GM23338 (cell line): Measurements from ENCODE around the gene PABPN1. TPM values are rescaled to one million over a fixed set of nuclear protein-coding genes. Genes with fewer than 3 reads are reported as not detected.
A peak's percentile ranks its signal among the peaks of the same experiment; 100 is the strongest.

Experiments used
- ATAC-seq: fragments of 200-7000 bp; cut with Tn5 transposase; 3 replicates; pipeline ENCODE4 v1.9.1; 2020
- DNase-seq: peaks from one replicate; pipeline ENCODE4 v3.0.0-alpha.2; 2015; ENCODE audit warnings: low spot score
- H2AFZ ChIP-seq: fragments of 200-600 bp; sonication (generic); 2 replicates; pipeline ENCODE4 v1.8.0; 2016; ENCODE audit warnings: antibody characterized with exemption, mild to moderate bottlenecking, moderate library complexity
- H3F3A ChIP-seq: fragments of 200-600 bp; sonication (generic); replicated peaks from 2 replicates; pipeline ENCODE4 v1.8.0; 2017; ENCODE audit warnings: antibody characterized with exemption, mixed run types, low read depth
- H3K27ac ChIP-seq: fragments of 200-600 bp; sonication (generic); 2 replicates; pipeline ENCODE4 v1.6.1; 2016; ENCODE audit warnings: low read depth
- H3K27me3 ChIP-seq: fragments of 200-600 bp; sonication (generic); 2 replicates; pipeline ENCODE4 v1.8.0; 2016; ENCODE audit warnings: mild to moderate bottlenecking, mixed run types, moderate library complexity; ENCODE audit not compliant: insufficient read depth
- H3K36me3 ChIP-seq: fragments of 200-600 bp; sonication (generic); 2 replicates; pipeline ENCODE4 v1.8.0; 2016; ENCODE audit warnings: mild to moderate bottlenecking; ENCODE audit not compliant: insufficient read depth
- H3K4me1 ChIP-seq: fragments of 200-600 bp; sonication (generic); 2 replicates; pipeline ENCODE4 v1.8.0; 2016; ENCODE audit warnings: mild to moderate bottlenecking, moderate library complexity; ENCODE audit not compliant: insufficient read depth
- H3K4me2 ChIP-seq: fragments of 200-600 bp; sonication (generic); 2 replicates; pipeline ENCODE4 v1.7.1; 2017; ENCODE audit warnings: mixed run types
- H3K4me3 ChIP-seq: fragments of 200-600 bp; sonication (generic); 2 replicates; pipeline ENCODE4 v1.6.1; 2016; ENCODE audit warnings: mixed run types
- H3K79me2 ChIP-seq: fragments of 200-600 bp; sonication (generic); replicated peaks from 2 replicates; pipeline ENCODE4 v1.8.0; 2017; ENCODE audit warnings: mild to moderate bottlenecking; ENCODE audit not compliant: insufficient read depth
- H3K9me2 ChIP-seq: fragments of 200-600 bp; sonication (generic); 2 replicates; pipeline ENCODE4 v1.8.0; 2017; ENCODE audit not compliant: insufficient read depth
- H4K20me1 ChIP-seq: fragments of 200-600 bp; sonication (generic); replicated peaks from 2 replicates; pipeline ENCODE4 v1.8.0; 2017; ENCODE audit warnings: mild to moderate bottlenecking; ENCODE audit not compliant: insufficient read depth
- H3K27ac Mint-ChIP-seq: 2 replicates; pipeline ENCODE4 v1.8.0; 2020; ENCODE audit warnings: inconsistent platforms, mild to moderate bottlenecking, moderate library complexity, mixed read lengths
- H3K27me3 Mint-ChIP-seq: 3 replicates; pipeline ENCODE4 v1.8.0; 2022; ENCODE audit warnings: low read depth, mild to moderate bottlenecking, moderate library complexity, mixed read lengths, inconsistent platforms; ENCODE audit not compliant: insufficient read depth, poor library complexity
- H3K36me3 Mint-ChIP-seq: 3 replicates; pipeline ENCODE4 v1.8.0; 2021; ENCODE audit warnings: low read depth, mild to moderate bottlenecking, inconsistent platforms, moderate library complexity, mixed read lengths
- H3K4me1 Mint-ChIP-seq: 3 replicates; pipeline ENCODE4 v1.8.0; 2020; ENCODE audit warnings: mild to moderate bottlenecking, inconsistent platforms, mixed read lengths
- H3K4me3 Mint-ChIP-seq: 3 replicates; pipeline ENCODE4 v1.8.0; 2021; ENCODE audit warnings: moderate library complexity, mild to moderate bottlenecking, inconsistent platforms, mixed read lengths
- H3K9me3 Mint-ChIP-seq: 3 replicates; pipeline ENCODE4 v1.8.0; 2020; ENCODE audit warnings: moderate library complexity, mild to moderate bottlenecking, inconsistent platforms, mixed read lengths
- EZH2 ChIP-seq: fragments of 200-600 bp; sonication (generic); IDR thresholded peaks from one replicate; pipeline ENCODE4 v1.8.0; 2017; ENCODE audit warnings: antibody characterized with exemption, mild to moderate bottlenecking, low read depth; ENCODE audit not compliant: unreplicated experiment
- polyA plus RNA-seq: library from polyadenylated mRNA; unstranded; fragments of >200 nt; fragmentation: Nextera tagmentation; extraction: Ambion mirVana; gene quantifications from 2 replicates; pipeline ENCODE4 v1.2.1, GENCODE V29; 2016
- total RNA-seq: library from RNA; depleted of rRNA; stranded (reverse); fragments of >200 nt; shearing (Covaris generic); gene quantifications from 2 replicates; pipeline ENCODE4 v1.2.3, GENCODE V29; 2014
- TF ChIP-seq, protein P1 (sequence below), 2 experiments: fragments of 200-600 bp in 1 of 2; sonication (generic) in 1 of 2; conservative IDR thresholded peaks; 2 replicates each; pipeline versions ENCODE4 v1.5.1 to v1.6.1; 2016 to 2017; ENCODE audit warnings: antibody characterized with exemption in 2 of 2, low read depth in 2 of 2, mild to moderate bottlenecking in 2 of 2, moderate library complexity in 1 of 2
- TF ChIP-seq, protein P2 (sequence below): fragments of 250-450 bp; sonication (Bioruptor Pico); IDR thresholded peaks from 2 replicates; pipeline ENCODE4 v1.5.0; 2020; ENCODE audit warnings: mild to moderate bottlenecking, moderate library complexity

The PABPN1 gene
- total and polyA plus RNA-seq, 2 experiments from 2014 or later = 116 to 342 TPM

DNA sequence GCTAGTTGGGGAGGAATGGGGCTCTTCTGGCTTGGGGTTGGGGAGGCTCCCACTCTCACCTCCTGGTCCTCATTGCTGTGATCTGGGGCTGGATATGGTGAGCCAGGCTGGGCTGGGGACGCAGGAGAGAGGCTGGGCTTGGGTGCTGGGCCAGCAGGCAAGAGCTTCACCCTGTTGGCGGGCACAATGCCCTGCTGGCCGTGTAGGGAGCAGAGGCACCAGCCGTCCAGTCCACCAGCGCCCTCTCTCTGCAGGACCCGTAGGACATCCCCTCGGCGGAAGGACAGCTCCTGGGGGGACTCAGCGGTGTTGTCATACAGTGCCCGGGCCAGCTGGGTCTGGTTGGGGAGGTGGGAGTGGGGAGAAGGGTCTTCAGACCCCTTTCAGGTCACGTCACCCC lies 39.2 kb downstream of the PABPN1 start:
- Histone ChIP-seq H2AFZ (no peak overlapping the region), H3K79me2 (peaks cover 6% of the 10 kb centered on the region; the same call in 1 of the 2 replicates), H3K9me2 (no peaks in the 10 kb centered on the region), H3K36me3 (no peaks in the 10 kb centered on the region), H3F3A (peaks cover 9% of the 10 kb centered on the region; the same call in 1 of the 2 replicates), H3K27me3 (peaks cover 20% of the 10 kb centered on the region), H3K4me2 (no peak overlapping the region), H3K4me3 (no peak overlapping the region), H4K20me1 (peaks cover 3% of the 10 kb centered on the region; the same call in 1 of the 2 replicates), H3K4me1 (peaks cover 22% of the 10 kb centered on the region), H3K27ac (0 out of 2 replicates have a peak overlapping the region, but pooled peaks have one; percentile 12)
- peaks cover 33% of the 10 kb centered on the region for H3K4me1 Mint-ChIP-seq
- DNase-seq (peak; percentile 74), ATAC-seq (peak; percentile 25)
- H3K4me3 Mint-ChIP-seq = no peak overlapping the region
- no peak overlapping the region for H3K27ac Mint-ChIP-seq
- peaks cover 21% of the 10 kb centered on the region for H3K27me3 Mint-ChIP-seq
- TF ChIP-seq EZH2 = no peak
- TF ChIP-seq, protein P1, sequence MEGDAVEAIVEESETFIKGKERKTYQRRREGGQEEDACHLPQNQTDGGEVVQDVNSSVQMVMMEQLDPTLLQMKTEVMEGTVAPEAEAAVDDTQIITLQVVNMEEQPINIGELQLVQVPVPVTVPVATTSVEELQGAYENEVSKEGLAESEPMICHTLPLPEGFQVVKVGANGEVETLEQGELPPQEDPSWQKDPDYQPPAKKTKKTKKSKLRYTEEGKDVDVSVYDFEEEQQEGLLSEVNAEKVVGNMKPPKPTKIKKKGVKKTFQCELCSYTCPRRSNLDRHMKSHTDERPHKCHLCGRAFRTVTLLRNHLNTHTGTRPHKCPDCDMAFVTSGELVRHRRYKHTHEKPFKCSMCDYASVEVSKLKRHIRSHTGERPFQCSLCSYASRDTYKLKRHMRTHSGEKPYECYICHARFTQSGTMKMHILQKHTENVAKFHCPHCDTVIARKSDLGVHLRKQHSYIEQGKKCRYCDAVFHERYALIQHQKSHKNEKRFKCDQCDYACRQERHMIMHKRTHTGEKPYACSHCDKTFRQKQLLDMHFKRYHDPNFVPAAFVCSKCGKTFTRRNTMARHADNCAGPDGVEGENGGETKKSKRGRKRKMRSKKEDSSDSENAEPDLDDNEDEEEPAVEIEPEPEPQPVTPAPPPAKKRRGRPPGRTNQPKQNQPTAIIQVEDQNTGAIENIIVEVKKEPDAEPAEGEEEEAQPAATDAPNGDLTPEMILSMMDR (conservative IDR thresholded peaks at IDR 0.05; ENCODE audit: low read depth in 2 of 2) = peak; percentile 42 to 78
- TF ChIP-seq, protein P2, sequence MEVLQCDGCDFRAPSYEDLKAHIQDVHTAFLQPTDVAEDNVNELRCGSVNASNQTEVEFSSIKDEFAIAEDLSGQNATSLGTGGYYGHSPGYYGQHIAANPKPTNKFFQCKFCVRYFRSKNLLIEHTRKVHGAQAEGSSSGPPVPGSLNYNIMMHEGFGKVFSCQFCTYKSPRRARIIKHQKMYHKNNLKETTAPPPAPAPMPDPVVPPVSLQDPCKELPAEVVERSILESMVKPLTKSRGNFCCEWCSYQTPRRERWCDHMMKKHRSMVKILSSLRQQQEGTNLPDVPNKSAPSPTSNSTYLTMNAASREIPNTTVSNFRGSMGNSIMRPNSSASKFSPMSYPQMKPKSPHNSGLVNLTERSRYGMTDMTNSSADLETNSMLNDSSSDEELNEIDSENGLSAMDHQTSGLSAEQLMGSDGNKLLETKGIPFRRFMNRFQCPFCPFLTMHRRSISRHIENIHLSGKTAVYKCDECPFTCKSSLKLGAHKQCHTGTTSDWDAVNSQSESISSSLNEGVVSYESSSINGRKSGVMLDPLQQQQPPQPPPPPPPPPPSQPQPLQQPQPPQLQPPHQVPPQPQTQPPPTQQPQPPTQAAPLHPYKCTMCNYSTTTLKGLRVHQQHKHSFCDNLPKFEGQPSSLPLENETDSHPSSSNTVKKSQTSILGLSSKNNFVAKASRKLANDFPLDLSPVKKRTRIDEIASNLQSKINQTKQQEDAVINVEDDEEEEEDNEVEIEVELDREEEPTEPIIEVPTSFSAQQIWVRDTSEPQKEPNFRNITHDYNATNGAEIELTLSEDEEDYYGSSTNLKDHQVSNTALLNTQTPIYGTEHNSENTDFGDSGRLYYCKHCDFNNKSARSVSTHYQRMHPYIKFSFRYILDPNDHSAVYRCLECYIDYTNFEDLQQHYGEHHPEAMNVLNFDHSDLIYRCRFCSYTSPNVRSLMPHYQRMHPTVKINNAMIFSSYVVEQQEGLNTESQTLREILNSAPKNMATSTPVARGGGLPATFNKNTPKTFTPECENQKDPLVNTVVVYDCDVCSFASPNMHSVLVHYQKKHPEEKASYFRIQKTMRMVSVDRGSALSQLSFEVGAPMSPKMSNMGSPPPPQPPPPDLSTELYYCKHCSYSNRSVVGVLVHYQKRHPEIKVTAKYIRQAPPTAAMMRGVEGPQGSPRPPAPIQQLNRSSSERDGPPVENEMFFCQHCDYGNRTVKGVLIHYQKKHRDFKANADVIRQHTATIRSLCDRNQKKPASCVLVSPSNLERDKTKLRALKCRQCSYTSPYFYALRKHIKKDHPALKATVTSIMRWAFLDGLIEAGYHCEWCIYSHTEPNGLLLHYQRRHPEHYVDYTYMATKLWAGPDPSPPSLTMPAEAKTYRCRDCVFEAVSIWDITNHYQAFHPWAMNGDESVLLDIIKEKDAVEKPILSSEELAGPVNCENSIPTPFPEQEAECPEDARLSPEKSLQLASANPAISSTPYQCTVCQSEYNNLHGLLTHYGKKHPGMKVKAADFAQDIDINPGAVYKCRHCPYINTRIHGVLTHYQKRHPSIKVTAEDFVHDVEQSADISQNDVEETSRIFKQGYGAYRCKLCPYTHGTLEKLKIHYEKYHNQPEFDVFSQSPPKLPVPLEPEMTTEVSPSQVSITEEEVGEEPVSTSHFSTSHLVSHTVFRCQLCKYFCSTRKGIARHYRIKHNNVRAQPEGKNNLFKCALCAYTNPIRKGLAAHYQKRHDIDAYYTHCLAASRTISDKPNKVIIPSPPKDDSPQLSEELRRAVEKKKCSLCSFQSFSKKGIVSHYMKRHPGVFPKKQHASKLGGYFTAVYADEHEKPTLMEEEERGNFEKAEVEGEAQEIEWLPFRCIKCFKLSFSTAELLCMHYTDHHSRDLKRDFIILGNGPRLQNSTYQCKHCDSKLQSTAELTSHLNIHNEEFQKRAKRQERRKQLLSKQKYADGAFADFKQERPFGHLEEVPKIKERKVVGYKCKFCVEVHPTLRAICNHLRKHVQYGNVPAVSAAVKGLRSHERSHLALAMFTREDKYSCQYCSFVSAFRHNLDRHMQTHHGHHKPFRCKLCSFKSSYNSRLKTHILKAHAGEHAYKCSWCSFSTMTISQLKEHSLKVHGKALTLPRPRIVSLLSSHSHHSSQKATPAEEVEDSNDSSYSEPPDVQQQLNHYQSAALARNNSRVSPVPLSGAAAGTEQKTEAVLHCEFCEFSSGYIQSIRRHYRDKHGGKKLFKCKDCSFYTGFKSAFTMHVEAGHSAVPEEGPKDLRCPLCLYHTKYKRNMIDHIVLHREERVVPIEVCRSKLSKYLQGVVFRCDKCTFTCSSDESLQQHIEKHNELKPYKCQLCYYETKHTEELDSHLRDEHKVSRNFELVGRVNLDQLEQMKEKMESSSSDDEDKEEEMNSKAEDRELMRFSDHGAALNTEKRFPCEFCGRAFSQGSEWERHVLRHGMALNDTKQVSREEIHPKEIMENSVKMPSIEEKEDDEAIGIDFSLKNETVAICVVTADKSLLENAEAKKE (CRISPR knock-in tag) = no peak
- H3K36me3 Mint-ChIP-seq = peaks cover 33% of the 10 kb centered on the region
- H3K9me3 Mint-ChIP-seq = no peaks in the 10 kb centered on the region; the same call in 2 of the 3 replicates
